SU-DHL-6 (cell line): ENCODE measurements around the gene ADAM10.

Experiments
- H2AFZ ChIP-seq: fragments of 200-600 bp; sonication (generic); 2 replicates; pipeline ENCODE4 v1.6.1; 2014; ENCODE audit warnings: low read depth, mild to moderate bottlenecking, moderate library complexity, mixed read lengths, antibody characterized with exemption, low read length; ENCODE audit not compliant: severe bottlenecking
- H3F3A ChIP-seq: fragments of 200-600 bp; shearing (Covaris generic); 2 replicates; pipeline ENCODE4 v1.6.0; 2016; ENCODE audit warnings: antibody characterized with exemption, mild to moderate bottlenecking; ENCODE audit not compliant: insufficient read depth
- H3K27ac ChIP-seq: fragments of 200-600 bp; sonication (generic); 2 replicates; pipeline ENCODE4 v1.5.1; 2016; ENCODE audit warnings: low read depth, mild to moderate bottlenecking, low read length, moderate library complexity, mixed read lengths
- H3K27me3 ChIP-seq: fragments of 200-600 bp; sonication (generic), shearing (Covaris generic); 2 replicates; pipeline ENCODE4 v1.6.0; 2014; ENCODE audit warnings: mild to moderate bottlenecking, low read length
- H3K36me3 ChIP-seq: fragments of 200-600 bp; sonication (generic); 2 replicates; pipeline ENCODE4 v1.6.1; 2014; ENCODE audit warnings: mild to moderate bottlenecking, low read length, mixed read lengths
- H3K4me2 ChIP-seq: fragments of 300-600, 200-600 bp; shearing (Covaris generic), sonication (generic); 2 replicates; pipeline ENCODE4 v1.6.0; 2014; ENCODE audit warnings: low read length, low read depth, mild to moderate bottlenecking; ENCODE audit not compliant: poor library complexity, severe bottlenecking
- H3K4me3 ChIP-seq: fragments of 200-600 bp; sonication (generic); 2 replicates; pipeline ENCODE4 v1.5.1; 2014; ENCODE audit warnings: antibody characterized with exemption, low read length, mild to moderate bottlenecking, mixed read lengths; ENCODE audit not compliant: insufficient read depth, poor library complexity, severe bottlenecking
- H3K79me2 ChIP-seq: fragments of 200-600 bp; sonication (generic); 2 replicates; pipeline ENCODE4 v1.6.1; 2014; ENCODE audit warnings: mild to moderate bottlenecking, low read length, moderate library complexity; ENCODE audit not compliant: insufficient read depth
- H3K9ac ChIP-seq: fragments of 200-600 bp; sonication (generic); 2 replicates; pipeline ENCODE4 v1.7.0; 2014; ENCODE audit warnings: mild to moderate bottlenecking, low read length
- H3K9me2 ChIP-seq: fragments of 200-600 bp; sonication (generic); replicated peaks from 2 replicates; pipeline ENCODE4 v1.6.1; 2014; ENCODE audit warnings: low read length; ENCODE audit not compliant: insufficient read depth
- H3K9me3 ChIP-seq: fragments of 200-600 bp; sonication (generic); 2 replicates; pipeline ENCODE4 v1.6.1; 2014; ENCODE audit warnings: low read length, mixed read lengths; ENCODE audit not compliant: insufficient read depth
- H4K20me1 ChIP-seq: fragments of 200-600 bp; sonication (generic); 2 replicates; pipeline ENCODE4 v1.6.1; 2014; ENCODE audit warnings: low read depth, mild to moderate bottlenecking, antibody characterized with exemption, low read length, moderate library complexity, mixed read lengths
- CTCF ChIP-seq: fragments of 200-600 bp; sonication (generic); IDR thresholded peaks from one replicate; pipeline ENCODE4 v1.5.1; 2017; ENCODE audit warnings: antibody characterized with exemption, mild to moderate bottlenecking, low read length, moderate library complexity; ENCODE audit not compliant: insufficient read depth, poor library complexity, severe bottlenecking
- EZH2phosphoT487 ChIP-seq: fragments of 200-600 bp; sonication (generic), shearing (Covaris generic); conservative IDR thresholded peaks from 2 replicates; pipeline ENCODE4 v1.6.1; 2018; ENCODE audit warnings: mild to moderate bottlenecking, antibody characterized with exemption, low read length, moderate library complexity, mixed read lengths

ADAM10 gene

DNA sequence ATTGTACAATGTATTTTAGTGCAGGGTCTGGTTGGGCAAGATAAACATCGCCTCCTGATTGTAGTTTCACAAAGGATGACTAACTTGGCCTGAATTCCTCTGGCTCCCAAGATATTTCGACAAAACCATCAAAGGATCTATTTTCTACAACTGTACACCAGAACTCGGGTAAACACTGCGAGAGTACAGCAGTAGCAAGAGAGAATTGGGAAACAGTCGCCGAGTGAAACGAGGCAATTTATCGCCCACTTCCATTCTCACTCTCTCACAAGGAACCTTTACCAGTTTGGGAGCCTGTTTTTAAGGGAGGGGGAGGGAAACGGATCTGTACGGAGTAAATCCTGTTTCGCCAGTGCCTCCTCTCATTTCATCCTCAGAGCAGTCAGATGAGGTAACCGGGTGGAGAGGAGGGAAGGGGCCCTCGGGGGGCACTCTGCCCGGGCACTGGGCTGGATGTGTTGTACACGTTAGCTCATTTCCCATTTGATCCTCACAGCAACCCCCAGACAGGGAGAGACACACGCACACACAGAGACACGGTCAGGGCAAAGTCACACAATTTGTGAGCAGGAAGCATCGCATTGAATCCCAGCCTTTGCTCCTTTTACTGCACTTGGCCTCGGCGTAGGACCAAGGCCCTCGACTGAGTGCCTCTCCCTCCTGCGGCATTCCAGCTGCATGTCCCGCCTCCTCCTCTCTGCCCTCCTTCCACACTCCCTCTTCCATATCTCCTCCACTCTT, 197.6 kb downstream of the ADAM10 start:
- no peaks in the 10 kb centered on the region for H3K9me2 ChIP-seq
- no peak for TF ChIP-seq CTCF
- TF ChIP-seq EZH2phosphoT487 = no peak
- H2AFZ ChIP-seq = no peak overlapping the region
- H3K36me3 ChIP-seq = no peaks in the 10 kb centered on the region
- H3K9ac ChIP-seq = no peak overlapping the region
- H3K4me2 ChIP-seq = no peak overlapping the region
- no peaks in the 10 kb centered on the region for H4K20me1 ChIP-seq
- no peak overlapping the region for H3K4me3 ChIP-seq
- no peaks in the 10 kb centered on the region for H3K79me2 ChIP-seq
- no peaks in the 10 kb centered on the region for H3K27me3 ChIP-seq
- H3K27ac ChIP-seq = no peak overlapping the region
- no peaks in the 10 kb centered on the region for H3K9me3 ChIP-seq
- H3F3A ChIP-seq = no peaks in the 10 kb centered on the region

- no peak overlapping the region for H3K9ac ChIP-seq
- H3K9me2 ChIP-seq = no peaks in the 10 kb centered on the region
- TF ChIP-seq CTCF (no peak), EZH2phosphoT487 (no peak)
- H3K36me3 ChIP-seq = no peaks in the 10 kb centered on the region
- H3K27ac ChIP-seq = no peak overlapping the region
- H4K20me1 ChIP-seq = no peaks in the 10 kb centered on the region
- no peaks in the 10 kb centered on the region for H3K27me3 ChIP-seq
- H3K4me2 ChIP-seq = no peak overlapping the region
- no peaks in the 10 kb centered on the region for H3K9me3 ChIP-seq
- no peak overlapping the region for H2AFZ ChIP-seq
- H3F3A ChIP-seq = no peaks in the 10 kb centered on the region
- no peaks in the 10 kb centered on the region for H3K79me2 ChIP-seq
- no peak overlapping the region for H3K4me3 ChIP-seq
Observed at GRCh38 chr15:58551084-58551763, 198.3 kb downstream of the ADAM10 start.

DNA sequence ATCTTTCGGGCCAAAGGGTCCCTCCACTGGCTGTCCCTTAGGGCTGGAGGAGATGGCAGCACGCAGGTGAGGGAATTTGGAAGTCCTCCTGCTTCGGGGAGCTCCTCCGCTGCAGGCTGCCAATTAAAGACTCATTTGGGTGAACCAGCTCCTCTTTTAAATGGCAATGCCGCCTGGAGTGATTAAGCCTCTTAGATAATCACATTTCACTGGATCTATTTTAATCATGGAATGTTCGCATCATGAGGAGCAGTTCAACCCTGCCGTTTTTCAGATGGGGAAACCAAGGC, 199.8 kb downstream of the ADAM10 start:
- Histone ChIP-seq H3K4me3 (no peak overlapping the region), H3K36me3 (no peaks in the 10 kb centered on the region), H4K20me1 (no peaks in the 10 kb centered on the region), H3F3A (no peaks in the 10 kb centered on the region), H3K27me3 (no peaks in the 10 kb centered on the region), H3K9me3 (no peaks in the 10 kb centered on the region), H3K9ac (no peak overlapping the region), H3K27ac (no peak overlapping the region), H3K79me2 (no peaks in the 10 kb centered on the region), H3K4me2 (no peak overlapping the region), H2AFZ (no peak overlapping the region), H3K9me2 (no peaks in the 10 kb centered on the region)
- TF ChIP-seq EZH2phosphoT487 (no peak), CTCF (no peak)
